ENCODE measurements around the gene LDB1. TPM values are rescaled to one million over a fixed set of nuclear protein-coding genes. Genes with fewer than 3 reads are reported as not detected.

LDB1 gene
- total and polyA plus RNA-seq, 2 experiments from 2014 or later = 44.3 to 112 TPM

DNA sequence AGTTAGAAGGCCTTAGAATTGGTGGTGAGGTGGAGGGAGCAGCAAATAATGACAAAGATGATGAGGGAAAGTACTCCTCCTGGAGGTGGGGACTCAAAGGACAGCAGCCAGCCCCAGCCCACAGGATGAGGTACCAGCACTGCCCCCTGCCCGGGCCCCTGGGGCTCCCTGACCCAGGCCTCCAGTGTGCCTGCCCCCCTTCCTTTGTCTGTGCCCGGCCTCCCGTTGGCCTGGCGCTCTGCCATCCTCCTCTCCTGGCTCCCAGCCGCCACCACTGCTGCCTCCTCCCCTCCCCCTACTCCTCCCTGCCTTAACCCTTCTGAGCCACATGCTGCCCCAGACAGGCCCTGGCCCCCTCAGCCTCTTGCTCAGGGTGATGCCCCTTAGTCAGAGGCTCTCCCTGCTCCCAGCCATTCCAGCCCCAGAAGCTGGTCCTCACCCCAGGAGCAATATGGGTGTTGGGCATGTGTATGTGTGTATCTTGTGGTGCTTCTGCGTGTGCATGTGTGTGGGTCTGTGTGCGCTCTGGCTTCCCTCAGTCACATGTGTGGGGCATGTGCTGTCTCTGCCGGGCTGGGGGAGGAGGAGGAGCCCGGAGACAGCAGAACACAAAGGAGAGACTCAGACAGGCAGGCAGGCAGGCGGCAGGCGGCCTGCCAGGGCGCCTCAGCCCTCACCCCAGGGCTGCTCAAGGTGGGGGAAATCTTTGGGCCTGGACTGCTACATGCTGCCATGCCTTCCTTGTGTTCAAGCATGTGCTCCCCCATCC is 2.6 kb downstream of the LDB1 start:
- no peaks in the 10 kb centered on the region for H3K36me3 ChIP-seq
- TF ChIP-seq, protein P1, sequence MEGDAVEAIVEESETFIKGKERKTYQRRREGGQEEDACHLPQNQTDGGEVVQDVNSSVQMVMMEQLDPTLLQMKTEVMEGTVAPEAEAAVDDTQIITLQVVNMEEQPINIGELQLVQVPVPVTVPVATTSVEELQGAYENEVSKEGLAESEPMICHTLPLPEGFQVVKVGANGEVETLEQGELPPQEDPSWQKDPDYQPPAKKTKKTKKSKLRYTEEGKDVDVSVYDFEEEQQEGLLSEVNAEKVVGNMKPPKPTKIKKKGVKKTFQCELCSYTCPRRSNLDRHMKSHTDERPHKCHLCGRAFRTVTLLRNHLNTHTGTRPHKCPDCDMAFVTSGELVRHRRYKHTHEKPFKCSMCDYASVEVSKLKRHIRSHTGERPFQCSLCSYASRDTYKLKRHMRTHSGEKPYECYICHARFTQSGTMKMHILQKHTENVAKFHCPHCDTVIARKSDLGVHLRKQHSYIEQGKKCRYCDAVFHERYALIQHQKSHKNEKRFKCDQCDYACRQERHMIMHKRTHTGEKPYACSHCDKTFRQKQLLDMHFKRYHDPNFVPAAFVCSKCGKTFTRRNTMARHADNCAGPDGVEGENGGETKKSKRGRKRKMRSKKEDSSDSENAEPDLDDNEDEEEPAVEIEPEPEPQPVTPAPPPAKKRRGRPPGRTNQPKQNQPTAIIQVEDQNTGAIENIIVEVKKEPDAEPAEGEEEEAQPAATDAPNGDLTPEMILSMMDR (IDR thresholded peaks at IDR 0.05; ENCODE audit: low read depth, low read length) = peak; percentile 31
- DNase-seq (ENCODE audit: low read depth in 1 of 2, low spot score in 1 of 2) = peak; percentile 88 to 89
- H3K27ac ChIP-seq = peak overlapping the region; percentile 97
- H3K9me3 ChIP-seq (ENCODE audit: low read depth) = no peaks in the 10 kb centered on the region
- peak overlapping the region; percentile 15 for H3K4me3 ChIP-seq
- H3K27me3 ChIP-seq = no peaks in the 10 kb centered on the region
- peaks cover 59% of the 10 kb centered on the region for H3K4me1 ChIP-seq (ENCODE audit: low read depth)

DNA sequence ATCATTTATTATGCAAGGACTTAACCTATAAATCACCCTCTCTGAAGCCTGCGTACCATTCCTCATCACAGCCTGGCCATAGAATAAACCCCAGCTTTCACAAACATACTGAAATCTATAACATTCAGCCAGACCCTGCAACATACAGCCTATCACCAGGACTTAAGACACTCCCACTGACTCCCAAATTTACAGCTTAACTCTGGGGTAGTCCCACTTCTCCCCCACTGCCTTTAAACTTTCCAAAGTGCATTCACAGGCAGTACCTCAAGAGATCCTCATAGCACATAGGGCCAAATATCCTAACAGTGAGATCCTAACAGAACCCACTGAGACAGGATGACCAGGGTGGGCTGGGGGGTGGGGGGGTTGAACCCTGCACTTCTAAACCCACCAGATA is 3.5 kb downstream of the LDB1 start:
- Histone ChIP-seq H3K9me3 (ENCODE audit: low read depth) (no peaks in the 10 kb centered on the region), H3K4me1 (ENCODE audit: low read depth) (peaks cover 53% of the 10 kb centered on the region), H3K27ac (peak overlapping the region; percentile 97), H3K27me3 (no peaks in the 10 kb centered on the region), H3K4me3 (peak overlapping the region; percentile 15), H3K36me3 (no peaks in the 10 kb centered on the region)
- DNase-seq (ENCODE audit: low read depth in 1 of 2, low spot score in 1 of 2) = no peak
- TF ChIP-seq, protein P1 (IDR thresholded peaks at IDR 0.05; ENCODE audit: low read depth, low read length) = no peak

DNA sequence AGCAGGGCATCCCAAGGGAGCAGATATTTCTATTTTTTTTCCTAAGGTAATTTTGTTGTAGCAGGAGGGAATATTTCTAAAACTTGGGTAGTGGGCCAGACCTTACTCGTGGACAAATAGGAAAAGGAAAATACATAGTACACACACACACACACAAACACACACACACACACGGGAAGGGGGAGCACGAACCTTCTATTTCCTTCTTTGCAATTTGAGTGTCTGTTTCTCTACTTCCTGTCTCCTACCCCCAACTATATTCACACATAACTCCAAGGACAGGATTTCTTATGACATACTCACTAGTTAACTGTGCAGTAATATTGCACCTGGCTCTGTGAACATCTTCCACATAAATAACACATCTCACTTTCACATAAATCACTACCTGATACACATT is 4.4 kb downstream of the LDB1 start:
- Histone ChIP-seq H3K27me3 (no peaks in the 10 kb centered on the region), H3K9me3 (ENCODE audit: low read depth) (no peaks in the 10 kb centered on the region), H3K4me1 (ENCODE audit: low read depth) (peaks cover 50% of the 10 kb centered on the region), H3K27ac (peak overlapping the region; percentile 97), H3K4me3 (no peak overlapping the region), H3K36me3 (peaks cover 6% of the 10 kb centered on the region)
- DNase-seq (ENCODE audit: low read depth in 1 of 2, low spot score in 1 of 2) = peak in 1 of 2 donors; percentile 18
- TF ChIP-seq, protein P1 (IDR thresholded peaks at IDR 0.05; ENCODE audit: low read depth, low read length) = no peak

DNA sequence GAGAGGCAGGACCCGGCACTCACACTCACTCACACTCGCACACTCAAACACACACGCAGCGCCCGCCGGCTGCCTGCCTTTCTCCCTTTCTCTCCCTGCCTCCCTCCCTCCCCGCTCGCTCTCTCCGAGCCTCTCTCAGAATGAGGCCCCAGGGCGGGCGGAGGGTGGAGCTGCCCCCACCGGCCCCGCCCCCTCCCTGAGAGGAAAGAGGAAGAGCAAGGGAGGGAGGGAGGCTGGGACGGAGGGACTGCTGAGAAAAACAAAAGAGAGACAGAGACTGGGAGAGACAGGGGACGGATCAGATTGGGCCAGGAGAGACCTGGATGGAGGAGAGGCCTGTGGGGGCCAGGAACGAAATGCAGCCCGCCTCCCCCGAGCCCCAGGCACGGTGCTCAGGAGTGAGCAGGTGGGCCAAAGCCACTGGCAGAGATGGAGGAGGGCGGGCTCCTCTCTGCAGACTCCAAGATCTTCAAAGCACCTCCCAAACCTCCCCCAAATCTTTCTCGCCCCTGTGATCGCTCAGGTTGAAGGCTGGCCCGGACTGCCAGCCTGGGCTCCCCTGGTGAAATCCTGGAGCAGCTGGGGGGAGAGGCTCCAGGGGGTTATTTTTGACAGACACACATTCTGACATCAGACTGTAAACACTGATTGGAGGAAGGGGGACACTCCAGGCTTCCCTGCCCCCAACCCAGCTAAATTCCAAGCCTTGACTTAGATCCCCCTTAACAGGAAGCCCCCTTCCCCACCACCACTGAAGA is 5.1 kb downstream of the LDB1 start:
- H3K27ac ChIP-seq = peak overlapping the region; percentile 97
- H3K9me3 ChIP-seq (ENCODE audit: low read depth) = no peaks in the 10 kb centered on the region
- DNase-seq (ENCODE audit: low read depth in 1 of 2, low spot score in 1 of 2) = peak; percentile 84 to 93
- H3K4me1 ChIP-seq (ENCODE audit: low read depth) = peaks cover 50% of the 10 kb centered on the region
- no peaks in the 10 kb centered on the region for H3K27me3 ChIP-seq
- peaks cover 13% of the 10 kb centered on the region for H3K36me3 ChIP-seq
- peak overlapping the region; percentile 78 for H3K4me3 ChIP-seq
- TF ChIP-seq, protein P1 (IDR thresholded peaks at IDR 0.05; ENCODE audit: low read depth, low read length) = no peak

DNA sequence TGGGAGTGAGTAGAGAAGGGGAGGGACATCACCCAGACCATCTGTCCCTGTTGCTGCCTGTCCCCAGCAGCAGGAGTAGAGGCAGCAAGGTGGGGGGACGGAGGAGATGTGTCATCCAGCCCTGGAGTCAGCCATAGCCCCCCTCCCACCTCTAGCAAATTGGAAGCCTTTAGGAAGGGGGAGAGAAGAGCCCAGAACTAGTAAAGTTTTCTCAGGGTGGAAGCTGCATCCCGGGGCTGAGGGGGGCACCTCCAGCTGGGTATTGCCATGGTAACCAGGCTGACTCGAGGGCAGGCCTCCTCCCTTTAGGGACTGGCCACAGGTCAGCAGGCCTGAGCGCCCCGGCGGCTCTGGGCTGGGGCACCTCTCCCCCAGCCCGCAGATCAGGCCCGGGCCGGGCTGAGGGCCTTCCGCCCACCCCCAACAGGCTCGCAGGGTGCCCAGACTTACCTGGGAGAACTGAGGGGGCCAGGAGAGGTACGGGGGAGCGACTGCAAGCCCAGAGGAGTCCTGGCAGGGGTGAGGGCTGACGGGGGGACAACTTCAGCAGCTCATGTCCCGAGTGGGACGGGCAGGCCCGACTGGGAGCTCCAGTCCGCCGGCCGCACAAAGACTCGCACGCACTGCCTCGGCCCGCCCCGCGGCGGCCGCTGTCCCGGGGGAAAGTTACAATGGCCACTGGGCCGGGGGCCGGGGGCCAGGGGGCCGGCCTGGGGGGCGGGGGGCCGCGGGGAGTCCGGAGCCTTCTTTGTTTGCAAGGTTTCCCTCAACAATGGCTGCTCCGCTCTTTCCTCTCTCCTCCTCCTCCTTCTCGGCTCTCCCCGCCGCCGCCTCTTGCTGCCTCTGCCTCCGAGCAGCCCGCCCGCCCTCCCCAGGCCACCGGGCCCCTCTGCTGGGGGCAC is 6.0 kb downstream of the LDB1 start:
- H3K4me1 ChIP-seq (ENCODE audit: low read depth) = peaks cover 50% of the 10 kb centered on the region
- H3K9me3 ChIP-seq (ENCODE audit: low read depth) = no peaks in the 10 kb centered on the region
- peak overlapping the region; percentile 97 for H3K27ac ChIP-seq
- TF ChIP-seq, protein P1 (IDR thresholded peaks at IDR 0.05; ENCODE audit: low read depth, low read length) = no peak
- DNase-seq (ENCODE audit: low read depth in 1 of 2, low spot score in 1 of 2) = peak in 1 of 2 donors; percentile 34
- peaks cover 21% of the 10 kb centered on the region for H3K36me3 ChIP-seq
- H3K4me3 ChIP-seq = peak overlapping the region; percentile 78
- H3K27me3 ChIP-seq = no peaks in the 10 kb centered on the region

All from cardiac muscle cell (in vitro differentiated cells and primary cell).